NCI-H1930 (cell line): ENCODE results near the gene ALCAM.

Experiments
- DNase-seq, 2 experiments: peaks; one replicate each; lab custom pipeline; 2025; lab: John Stamatoyannopoulos, UW

ALCAM gene

DNA sequence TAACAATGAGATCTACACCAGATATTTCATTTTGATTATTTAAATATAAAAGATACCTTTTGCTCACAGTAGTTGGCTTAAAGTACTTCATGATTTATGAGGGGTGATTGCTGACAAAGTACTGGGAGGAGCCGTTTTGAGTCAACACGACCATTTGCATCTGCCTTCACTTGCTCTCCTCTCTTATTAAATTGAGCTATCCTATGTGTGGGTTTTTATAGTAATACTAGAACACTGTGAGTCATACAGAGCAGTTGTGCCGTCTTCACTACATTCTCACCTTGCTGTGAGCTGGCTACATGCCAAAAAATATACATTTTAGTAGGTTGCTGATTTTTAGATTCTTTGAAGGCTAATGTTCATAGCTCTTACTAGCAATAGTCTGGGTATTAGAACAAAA is 161.2 kb downstream of the ALCAM start:
- DNase-seq = no peak

DNA sequence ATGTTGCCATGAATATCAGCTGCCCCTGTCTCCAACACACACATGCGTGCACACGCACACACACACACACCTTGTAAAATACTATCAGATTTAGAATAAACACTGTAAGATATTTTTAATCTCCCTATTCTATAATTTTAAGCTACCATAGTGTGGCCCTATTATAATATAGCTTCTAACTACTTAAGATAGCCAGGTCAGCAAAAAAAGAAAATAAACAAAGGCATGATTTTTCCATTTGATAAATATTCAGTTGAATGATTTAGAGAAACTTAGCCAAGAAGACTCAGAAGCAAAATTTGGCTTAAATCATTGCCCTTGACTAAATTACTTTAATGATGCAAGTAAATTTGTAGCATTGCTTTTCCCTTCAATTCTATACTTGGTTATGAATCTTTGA is 162.2 kb downstream of the ALCAM start:
- no peak for DNase-seq

DNA sequence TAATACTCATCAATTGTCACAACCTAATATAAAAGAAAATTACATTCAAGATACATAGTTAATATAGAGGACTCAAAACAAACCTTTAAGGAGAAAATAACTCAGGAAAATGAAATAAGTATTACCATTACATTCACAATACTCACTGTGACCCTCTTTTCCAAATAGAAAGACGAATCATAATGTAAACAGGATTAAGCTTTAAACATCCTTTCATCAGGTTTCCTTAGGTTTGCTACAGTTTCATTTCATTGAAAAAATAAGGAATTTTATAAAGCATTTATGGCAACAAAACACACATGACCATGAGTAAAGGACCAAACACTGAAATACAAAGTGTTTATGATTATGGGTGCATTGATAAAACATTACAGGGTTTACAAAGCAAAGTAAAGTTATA is 162.7 kb downstream of the ALCAM start:
- DNase-seq = no peak

DNA sequence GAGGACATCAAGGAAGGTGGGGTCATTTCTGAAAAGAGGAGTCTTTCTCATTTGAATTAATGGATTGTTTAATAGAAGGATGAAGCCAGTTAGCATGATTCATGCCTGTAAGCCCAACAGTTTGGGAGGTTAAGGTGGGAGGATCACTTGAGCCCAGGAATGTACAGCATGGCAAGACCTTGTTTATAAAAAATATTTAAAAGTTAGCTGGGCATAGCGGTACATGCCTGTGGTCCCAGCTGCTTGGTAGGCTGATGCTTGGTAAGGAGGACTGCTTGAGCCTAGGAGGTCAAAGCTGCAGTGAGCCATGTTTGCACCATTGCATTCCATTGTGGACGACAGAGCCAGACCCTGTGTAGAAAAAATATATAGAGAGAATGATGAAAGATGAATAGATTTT is 165.5 kb downstream of the ALCAM start:
- DNase-seq = no peak

DNA sequence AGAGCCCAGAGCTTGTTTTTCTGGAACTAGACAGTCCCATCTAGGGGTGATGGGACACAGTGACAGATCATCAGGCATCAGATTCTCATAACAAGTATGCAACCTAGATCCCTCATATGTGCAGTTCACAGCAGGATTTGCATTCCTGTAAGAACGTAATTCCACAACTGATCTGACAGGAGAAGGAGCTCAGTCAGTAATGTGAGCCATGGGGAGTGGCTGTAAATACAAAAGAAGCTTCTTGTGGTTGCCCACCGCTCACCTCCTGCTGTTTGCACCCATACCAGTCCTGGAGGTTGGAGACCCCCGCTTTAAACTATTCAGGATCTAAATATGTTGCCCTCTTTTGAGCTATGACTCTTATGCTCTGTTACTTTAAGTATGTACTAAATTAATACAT is 167.3 kb downstream of the ALCAM start:
- no peak for DNase-seq

DNA sequence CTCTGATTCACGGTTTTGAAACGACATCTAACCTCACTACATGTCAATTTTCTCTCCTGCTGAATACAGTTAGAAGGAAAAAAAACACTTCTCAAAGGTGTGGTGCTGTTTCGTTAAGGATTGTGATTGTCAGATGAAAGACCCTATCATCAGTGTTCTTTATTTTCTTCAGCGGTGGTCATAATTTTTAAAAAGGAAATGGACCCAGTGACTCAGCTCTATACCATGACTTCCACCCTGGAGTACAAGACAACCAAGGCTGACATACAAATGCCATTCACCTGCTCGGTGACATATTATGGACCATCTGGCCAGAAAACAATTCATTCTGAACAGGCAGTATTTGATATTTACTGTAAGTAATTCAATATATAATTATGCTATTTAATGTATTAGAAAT is 167.8 kb downstream of the ALCAM start:
- no peak for DNase-seq

DNA sequence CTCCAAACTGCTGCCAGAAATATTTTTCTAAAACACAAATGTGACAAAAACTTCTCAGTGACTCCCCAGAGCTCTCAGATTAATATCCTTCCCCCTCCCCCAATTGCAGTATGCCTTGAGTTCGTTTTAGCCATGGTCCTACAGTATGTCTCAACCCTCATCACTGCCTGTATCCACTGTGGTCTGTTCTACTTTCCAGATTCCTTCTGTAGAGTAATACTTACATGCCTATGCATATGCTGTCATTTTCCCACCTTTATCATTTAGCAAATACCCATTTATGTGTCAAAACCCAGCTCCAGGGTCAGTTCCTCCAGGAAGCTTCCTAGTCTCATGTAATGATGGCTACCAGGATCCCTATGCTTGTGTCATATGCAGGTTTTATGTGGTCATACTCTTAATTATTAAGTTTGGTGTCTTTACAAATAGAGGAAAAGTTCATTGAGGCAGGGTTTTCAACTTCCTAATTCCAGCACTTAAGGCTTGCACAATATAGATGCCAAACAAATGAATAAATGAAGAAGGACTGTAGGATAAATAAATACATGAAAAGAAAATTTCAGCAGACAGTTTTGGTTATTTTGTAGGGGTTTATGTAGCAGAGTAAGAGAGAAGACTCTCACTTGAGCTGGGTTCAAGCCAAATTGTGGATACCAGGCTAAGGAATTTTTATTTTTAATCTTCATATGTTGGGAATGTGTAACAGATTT is 170.8 kb downstream of the ALCAM start:
- DNase-seq = no peak

DNA sequence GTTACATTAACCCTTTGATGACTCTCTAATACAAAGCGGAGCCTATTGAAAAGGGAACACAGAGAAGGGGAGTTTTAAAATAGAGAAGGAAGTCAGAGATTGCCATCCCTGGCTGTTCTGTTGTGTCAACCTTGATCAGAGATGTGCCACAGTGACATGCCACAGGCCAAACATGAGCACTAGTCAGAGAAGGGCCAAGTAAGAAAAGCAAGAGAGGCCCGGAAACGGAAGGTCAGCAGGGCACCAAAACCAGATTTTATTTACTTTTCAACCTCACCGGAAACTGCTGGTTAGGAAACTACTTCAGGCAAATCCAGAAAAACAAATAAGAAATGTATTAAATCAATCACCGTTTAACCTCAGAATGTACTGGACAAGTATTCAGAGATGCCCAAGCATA is 171.8 kb downstream of the ALCAM start:
- DNase-seq = no peak

DNA sequence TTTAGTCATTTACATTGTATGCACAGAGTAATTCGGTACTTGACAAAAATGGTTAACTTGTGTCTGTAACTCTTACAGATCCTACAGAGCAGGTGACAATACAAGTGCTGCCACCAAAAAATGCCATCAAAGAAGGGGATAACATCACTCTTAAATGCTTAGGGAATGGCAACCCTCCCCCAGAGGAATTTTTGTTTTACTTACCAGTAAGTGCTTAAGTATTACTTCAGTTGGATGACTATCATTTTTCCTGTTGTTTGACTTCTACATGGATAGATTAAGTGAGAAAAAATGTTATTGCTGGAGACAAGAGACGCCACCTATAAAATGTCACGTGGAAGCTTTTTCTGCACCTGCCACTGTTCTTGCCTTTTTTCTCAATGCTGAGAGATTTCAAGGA is 173.2 kb downstream of the ALCAM start:
- DNase-seq = no peak

DNA sequence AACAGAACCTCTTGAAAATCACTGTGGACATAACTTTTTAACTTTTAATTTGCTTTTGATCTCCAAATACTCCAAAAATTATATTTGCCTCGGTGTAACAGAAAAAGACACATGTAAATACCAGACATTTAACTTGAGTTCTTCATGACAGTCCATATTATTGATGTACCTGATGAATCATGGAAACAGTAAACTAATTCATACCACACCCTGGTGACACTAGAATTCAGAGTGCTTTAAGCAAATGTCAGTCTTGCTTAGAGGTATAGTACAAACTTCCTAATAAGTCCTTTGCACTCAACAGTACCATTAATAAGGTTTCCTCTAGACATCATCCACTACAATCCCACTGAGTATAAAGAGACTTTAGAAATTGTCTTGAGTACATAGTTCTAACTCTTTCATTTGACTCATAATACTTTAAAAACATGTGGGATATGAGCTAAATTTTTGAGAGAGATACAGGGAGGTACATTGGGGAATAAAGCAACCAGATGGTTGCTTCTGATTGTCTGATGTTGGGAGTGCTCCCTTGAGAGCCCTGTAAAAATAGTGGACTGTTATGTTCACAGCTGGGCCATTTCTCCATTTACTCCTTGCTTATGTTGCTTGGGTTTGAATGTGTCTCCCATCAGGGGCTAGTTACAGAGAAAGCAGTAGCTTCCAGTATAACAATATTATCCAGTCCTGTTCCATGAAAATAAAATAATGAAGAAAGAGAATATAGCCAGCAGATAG is 175.7 kb downstream of the ALCAM start:
- no peak for DNase-seq

DNA sequence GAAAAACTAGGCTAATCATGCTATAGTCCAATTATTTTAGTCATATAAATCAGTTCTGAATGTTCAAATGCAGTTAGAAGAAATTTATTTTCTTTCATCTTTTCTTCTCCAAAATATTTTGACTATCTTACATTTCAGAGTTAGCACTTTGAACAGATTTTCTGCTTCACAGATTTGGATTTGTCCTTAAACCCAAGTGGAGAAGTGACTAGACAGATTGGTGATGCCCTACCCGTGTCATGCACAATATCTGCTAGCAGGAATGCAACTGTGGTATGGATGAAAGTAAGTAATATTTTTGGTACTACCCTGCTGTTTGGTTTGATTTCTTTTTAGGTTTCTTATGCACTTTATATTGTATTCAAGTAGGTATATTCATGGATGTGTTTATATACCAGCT is 178.3 kb downstream of the ALCAM start:
- DNase-seq = no peak

DNA sequence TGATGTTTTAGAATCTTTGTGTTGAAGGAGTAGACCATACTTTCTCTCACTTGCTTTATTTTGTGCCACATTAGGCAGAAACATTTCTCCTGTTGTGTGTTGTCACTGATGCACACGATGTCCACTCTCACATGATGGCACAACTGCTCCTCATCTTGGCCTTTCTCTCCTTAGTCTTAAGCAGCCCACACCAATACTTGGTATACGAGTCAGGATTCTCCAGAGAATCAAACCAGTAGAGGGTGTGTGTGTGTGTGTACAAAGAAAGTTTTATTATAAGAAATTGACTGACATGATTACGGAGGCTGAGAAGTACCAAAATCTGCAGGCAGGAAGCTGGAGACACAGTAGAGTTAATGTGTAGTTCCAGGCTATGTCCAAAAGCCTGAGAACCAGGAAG is 187.1 kb downstream of the ALCAM start:
- no peak for DNase-seq

DNA sequence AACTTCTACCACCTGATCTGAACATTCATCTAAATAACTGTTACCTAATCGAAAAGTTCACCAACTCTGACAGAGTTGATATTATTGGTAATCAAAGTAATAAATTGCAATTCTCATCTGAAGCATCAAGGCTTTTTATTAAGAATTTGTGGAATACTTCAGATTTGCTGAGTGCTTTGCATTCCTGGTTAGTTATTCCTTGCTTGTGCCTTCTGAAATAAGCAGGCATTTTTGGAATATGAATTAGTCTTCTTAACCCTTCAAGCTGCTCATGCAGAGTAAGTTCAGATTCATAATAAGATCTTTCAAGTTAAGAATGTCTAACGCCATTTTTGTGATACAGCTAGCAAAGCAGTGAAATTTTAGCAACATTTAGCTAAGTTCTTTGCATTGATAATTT is 188.5 kb downstream of the ALCAM start:
- no peak for DNase-seq

DNA sequence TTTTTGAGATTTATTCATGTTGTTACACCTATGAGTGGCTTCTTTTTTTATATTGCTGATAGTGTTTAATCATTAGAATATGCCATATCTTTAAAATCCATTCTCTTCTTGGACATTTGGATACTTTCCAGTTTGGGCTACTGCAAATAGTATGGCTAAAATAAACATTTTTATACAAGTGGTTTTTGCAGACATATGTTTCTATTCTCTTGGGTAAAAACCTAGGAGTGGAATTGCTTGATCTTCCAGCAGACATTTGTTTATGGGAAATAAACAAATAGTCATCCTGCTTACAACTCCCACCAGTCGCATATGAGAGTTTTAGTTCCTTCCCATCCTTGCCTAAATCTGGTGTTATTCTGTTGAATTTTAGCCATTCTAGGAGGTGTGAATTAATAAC is 193.1 kb downstream of the ALCAM start:
- no peak for DNase-seq

DNA sequence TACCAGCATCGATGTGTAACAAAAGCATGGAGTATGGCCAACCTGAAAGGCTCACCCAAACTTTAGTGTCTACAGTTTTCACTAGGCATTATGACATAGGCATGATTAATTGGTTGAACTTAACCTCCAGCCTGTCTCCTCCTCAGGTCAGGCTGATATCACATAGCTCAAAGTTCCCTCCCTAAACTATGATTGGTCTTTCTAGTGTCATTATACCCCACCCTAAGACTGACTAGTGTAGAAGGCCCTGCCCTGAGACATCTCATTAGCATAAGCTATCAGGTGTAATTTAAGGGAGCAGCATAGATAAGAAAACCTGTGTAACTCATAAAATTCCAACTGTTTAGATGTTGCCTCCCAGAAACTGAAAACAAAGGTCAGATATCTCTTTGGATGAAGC is 195.2 kb downstream of the ALCAM start:
- DNase-seq = no peak

DNA sequence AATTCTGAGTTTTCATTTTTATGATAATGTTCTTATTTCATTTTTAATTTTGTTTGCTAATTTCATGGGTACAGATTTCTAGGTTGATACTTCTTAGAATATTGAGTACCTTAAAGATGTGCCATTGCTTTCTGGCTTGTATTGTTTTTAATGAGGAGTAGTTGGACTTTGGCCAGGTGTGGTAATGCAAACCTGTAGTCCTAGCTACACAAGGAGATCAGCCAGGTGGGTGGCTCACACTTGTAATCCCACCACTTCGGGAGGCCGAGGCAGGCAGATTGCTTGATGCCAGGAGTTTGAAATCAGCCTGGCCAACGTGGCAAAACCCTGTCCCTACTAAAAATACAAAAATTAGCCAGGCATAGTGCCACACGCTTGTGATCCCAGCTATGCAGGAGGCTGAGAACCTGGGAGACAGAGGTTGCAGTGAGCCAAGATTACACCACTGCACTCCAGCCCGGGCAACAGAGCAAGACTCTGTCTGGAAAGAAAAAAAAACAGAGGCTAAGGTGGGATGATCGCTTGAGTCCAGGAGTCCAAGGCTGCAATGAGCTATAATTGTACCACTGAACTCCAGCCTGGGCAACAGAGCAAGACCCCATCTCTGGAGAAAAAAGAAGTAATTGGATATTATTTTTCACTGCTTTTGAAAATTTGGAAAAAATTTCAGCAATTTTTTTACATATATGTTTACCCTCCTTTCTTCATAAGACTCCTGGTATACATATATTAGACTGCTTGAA is 198.0 kb downstream of the ALCAM start:
- DNase-seq = no peak

DNA sequence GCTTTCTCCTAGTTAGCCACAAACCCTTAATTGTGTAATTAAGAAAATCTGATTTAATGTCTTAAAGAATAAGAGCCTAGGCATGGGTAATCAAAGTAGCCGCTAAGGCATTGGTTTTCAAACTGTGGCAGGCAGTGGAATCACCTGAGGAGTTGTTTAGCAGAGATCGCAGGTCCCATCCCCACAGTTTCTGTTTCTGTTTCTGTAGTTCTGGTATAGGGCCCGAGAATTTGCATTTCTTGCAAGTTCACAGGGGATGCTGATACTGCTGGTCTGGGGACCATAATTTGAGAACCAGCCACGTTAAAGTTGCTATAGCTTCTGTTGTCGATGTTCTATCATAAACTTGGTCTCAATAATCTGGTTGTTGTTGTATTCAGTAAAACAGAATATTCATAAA is 204.3 kb downstream of the ALCAM start:
- no peak for DNase-seq

DNA sequence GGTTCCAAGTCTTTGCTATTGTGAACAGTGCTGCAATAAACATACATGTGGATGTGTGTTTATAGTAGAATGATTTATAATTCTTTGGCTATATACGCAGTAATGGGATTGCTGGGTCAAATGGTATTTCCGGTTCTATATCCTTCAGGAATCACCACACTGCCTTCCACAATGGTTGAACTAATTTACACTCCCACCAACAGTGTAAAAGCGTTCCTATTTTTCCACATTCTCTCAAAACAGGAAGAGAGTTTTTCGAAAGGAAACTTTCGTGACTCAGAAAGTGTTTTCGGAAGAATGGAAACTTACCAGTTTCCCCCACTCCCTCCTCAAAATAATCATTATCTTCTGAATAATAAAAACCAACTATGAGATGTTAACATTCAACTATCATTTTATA is 205.8 kb downstream of the ALCAM start:
- no peak for DNase-seq

DNA sequence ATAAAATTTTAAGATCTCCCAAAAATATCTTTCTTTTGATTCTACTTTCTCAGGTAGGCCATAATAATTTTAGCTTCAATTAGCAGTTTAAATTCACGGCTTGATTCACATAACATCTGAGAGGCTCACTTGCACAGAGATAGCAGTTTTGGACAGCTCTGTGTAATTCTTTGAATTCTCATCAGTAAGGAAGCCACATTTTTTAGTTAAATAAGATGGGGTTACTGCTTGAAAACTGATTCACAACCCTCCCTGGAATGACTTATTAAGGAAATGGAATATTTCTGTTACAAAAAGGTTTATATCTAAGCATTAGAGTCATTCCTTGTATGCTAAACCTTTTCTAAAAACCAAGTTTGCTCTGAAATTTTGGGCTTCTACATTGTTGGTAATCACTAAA is 212.7 kb downstream of the ALCAM start:
- no peak for DNase-seq

DNA sequence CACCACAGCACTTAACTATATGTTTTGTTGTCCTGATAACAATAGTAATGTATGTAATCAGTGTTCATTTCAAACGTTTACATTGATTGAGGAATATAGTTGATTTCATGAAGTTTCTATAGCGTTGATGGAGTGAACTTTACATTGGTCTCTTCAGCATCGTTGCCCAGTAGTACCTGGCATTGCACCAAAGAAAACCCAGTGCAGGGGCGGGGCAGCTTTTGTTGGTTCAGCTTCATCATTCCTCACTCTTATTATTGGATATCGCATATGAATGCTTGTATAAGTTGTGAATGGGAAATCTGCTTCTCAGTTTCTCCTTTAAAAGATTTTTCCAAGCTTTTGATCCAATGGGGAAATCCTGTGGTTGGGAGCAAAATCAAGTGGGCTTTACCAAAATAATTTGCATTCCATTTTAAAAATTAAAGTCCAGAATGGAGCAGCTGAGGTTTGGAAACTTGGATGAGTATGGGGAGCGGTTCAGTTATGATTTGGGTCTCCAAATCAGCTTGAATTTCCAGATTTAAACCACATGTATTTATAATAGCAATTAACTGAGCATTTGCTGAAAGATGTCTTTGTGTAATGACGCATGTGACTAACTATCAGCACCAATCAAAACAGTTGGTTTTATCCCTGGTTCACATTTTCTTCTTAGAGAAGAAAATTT is 213.7 kb downstream of the ALCAM start:
- DNase-seq = peak in 1 of 2 experiments; percentile 20

DNA sequence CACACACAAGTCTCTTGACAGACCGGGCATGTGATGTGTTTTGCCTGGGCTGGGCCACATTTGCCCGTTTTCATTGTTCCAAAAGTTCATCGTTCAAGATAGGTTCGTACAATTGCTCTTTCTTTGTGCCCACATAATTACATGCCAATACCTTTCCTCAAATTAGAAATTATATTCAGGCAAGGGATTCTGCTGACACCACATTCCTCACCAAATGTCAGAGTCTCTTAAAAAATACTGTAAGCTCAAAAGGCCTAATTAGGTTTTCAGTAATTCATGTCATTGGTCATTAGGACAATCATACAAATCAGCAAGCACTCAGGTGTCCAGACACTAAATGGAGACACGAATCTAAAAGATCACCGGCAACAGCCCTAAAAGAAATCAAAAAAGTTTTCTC is 215.3 kb downstream of the ALCAM start:
- DNase-seq = no peak

DNA sequence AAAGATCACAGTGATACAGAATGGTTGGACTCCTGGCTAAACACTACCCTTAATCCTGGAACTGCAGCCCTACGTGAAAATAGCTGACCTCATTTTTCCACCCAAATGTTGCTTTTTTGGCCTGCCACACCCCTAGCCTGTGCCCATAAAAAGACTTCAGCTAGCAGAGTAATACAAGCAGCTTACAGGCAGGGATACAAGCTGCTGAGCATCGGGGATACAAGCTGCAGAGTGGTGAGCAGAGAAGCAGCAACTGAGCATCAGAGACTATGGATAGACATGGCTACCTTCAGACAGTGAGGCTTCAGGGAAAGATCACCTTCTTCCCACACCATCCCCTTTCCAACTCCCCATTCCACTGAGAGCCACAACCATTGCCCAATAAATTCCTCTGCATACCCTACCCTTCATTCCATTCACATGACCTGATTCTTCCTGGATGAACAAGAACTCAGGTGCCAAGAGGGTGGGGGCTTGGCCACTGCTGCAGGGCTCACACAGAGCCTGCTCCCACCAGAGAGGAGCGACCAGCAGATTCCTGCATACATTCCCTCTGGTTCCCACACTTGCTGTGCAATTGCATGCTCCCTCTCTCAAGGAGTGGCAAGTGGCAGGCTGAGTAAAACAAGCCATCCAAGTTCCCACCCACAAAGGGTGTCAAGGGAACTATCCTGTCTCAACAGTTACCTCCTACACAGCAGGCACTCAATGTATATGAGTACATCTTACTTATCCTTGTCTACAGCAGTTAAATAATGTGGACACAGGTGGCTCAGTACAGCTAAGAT is 217.5 kb downstream of the ALCAM start:
- no peak for DNase-seq
